Ascending aorta (tissue), 2 donors: Measurements from ENCODE around the gene AP3B1. TPM values are rescaled to one million over a fixed set of nuclear protein-coding genes. Genes with fewer than 3 reads are reported as not detected.

ENCODE experiments used
- DNase-seq, 2 donors: peaks; one replicate each; pipeline ENCODE4 v3.0.0-alpha.2; 2019; ENCODE audit warnings: low spot score in 2 of 2
- H3K27ac ChIP-seq, 2 donors: fragments of 200-600 bp; sonication (generic); one replicate each; pipeline ENCODE4 v1.5.1; 2016 to 2017; ENCODE audit warnings: mild to moderate bottlenecking in 1 of 2
- H3K27me3 ChIP-seq: fragments of 200-600 bp; sonication (generic); one replicate; pipeline ENCODE4 v1.5.1; 2017
- H3K36me3 ChIP-seq, 2 donors: fragments of 200-600 bp; sonication (generic); one replicate each; pipeline ENCODE4 v1.5.1; 2016
- H3K4me1 ChIP-seq, 2 donors: fragments of 200-600 bp; sonication (generic); one replicate each; pipeline ENCODE4 v1.5.1; 2016 to 2017; ENCODE audit warnings: mild to moderate bottlenecking in 1 of 2
- H3K4me3 ChIP-seq, 2 donors: fragments of 200-600 bp; sonication (generic); one replicate each; pipeline ENCODE4 v1.5.1; 2016 to 2017; ENCODE audit warnings: mild to moderate bottlenecking in 1 of 2
- H3K9me3 ChIP-seq, 2 donors: fragments of 200-600 bp; sonication (generic); one replicate each; pipeline ENCODE4 v1.5.1; 2016
- intact Hi-C: fragments of 100-400 bp; cut with DNase I; formaldehyde crosslinking; loops from one replicate; pipeline ENCODE4 v1.15.1; 2023
- total RNA-seq: library from RNA; depleted of rRNA; stranded (reverse); fragments of >200 nt; gene quantifications from one replicate; pipeline ENCODE4 v1.1.0, GENCODE V29; 2016
- TF ChIP-seq, protein P1 (sequence below), 3 experiments: fragments of 200-600 bp in 2 of 3; fragments of 450-650 bp in 1 of 3; sonication (generic) in 2 of 3; IDR thresholded peaks; one replicate each; pipeline ENCODE4 v1.5.1; 2016 to 2019; ENCODE audit warnings: antibody characterized with exemption in 3 of 3, mild to moderate bottlenecking in 1 of 3, moderate library complexity in 1 of 3

The AP3B1 gene
- total RNA-seq, 1 donor from 2014 or later = 37.3 TPM

DNA sequence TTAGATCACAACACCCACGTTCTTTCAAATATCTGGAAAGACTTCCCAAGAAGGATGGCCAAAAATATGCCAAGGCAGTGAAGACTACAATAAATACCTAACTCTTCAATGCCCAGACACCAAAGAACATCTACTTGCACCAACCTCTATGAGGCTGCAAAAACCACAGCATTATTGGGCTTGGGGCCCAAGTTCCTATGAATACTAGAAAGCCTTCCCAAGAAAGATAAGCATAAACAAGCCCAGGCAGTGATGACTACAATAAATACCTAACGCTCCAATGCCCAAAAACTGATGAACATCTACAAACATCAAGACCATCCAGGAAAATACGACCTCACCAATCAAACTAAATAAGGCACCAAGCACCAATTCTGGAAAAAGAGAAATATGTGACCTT lies 41.3 kb downstream of the AP3B1 start:
- DNase-seq = no peak
- H3K27ac ChIP-seq = no peak overlapping the region
- intact Hi-C loops = no loop called here
- H3K9me3 ChIP-seq = peaks cover 0 to 6% of the 10 kb centered on the region in 2 donors
- no peaks in the 10 kb centered on the region for H3K4me1 ChIP-seq
- H3K4me3 ChIP-seq = no peak overlapping the region
- no peaks in the 10 kb centered on the region for H3K27me3 ChIP-seq
- no peaks in the 10 kb centered on the region for H3K36me3 ChIP-seq
- TF ChIP-seq, protein P1, sequence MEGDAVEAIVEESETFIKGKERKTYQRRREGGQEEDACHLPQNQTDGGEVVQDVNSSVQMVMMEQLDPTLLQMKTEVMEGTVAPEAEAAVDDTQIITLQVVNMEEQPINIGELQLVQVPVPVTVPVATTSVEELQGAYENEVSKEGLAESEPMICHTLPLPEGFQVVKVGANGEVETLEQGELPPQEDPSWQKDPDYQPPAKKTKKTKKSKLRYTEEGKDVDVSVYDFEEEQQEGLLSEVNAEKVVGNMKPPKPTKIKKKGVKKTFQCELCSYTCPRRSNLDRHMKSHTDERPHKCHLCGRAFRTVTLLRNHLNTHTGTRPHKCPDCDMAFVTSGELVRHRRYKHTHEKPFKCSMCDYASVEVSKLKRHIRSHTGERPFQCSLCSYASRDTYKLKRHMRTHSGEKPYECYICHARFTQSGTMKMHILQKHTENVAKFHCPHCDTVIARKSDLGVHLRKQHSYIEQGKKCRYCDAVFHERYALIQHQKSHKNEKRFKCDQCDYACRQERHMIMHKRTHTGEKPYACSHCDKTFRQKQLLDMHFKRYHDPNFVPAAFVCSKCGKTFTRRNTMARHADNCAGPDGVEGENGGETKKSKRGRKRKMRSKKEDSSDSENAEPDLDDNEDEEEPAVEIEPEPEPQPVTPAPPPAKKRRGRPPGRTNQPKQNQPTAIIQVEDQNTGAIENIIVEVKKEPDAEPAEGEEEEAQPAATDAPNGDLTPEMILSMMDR (IDR thresholded peaks at IDR 0.05) = no peak

DNA sequence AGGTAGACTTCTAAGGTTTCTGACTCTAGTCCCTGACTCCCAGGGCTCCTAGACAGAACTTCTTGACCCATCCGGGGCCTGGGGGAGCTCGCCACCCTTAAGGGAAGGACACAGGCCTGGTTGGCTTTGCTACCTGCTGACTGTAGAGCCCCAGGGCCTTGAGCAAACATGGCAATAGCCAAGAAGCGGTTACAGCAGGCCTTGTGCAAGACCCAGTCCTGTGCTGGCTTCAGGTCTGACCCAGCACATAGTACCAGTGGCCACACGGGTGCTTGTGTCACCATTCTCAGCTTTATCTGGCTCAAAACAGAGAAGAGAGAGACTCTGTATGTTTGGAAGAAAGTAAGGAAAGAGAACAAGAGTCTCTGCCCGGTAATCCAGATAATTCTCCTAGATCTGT lies 41.8 kb downstream of the AP3B1 start:
- H3K27me3 ChIP-seq = no peaks in the 10 kb centered on the region
- no peaks in the 10 kb centered on the region for H3K36me3 ChIP-seq
- H3K4me3 ChIP-seq = no peak overlapping the region
- TF ChIP-seq, protein P1 (IDR thresholded peaks at IDR 0.05) = no peak
- peaks cover 0 to 4% of the 10 kb centered on the region in 2 donors for H3K9me3 ChIP-seq
- H3K4me1 ChIP-seq = no peaks in the 10 kb centered on the region
- intact Hi-C loops = no loop called here
- H3K27ac ChIP-seq = no peak overlapping the region
- no peak for DNase-seq

DNA sequence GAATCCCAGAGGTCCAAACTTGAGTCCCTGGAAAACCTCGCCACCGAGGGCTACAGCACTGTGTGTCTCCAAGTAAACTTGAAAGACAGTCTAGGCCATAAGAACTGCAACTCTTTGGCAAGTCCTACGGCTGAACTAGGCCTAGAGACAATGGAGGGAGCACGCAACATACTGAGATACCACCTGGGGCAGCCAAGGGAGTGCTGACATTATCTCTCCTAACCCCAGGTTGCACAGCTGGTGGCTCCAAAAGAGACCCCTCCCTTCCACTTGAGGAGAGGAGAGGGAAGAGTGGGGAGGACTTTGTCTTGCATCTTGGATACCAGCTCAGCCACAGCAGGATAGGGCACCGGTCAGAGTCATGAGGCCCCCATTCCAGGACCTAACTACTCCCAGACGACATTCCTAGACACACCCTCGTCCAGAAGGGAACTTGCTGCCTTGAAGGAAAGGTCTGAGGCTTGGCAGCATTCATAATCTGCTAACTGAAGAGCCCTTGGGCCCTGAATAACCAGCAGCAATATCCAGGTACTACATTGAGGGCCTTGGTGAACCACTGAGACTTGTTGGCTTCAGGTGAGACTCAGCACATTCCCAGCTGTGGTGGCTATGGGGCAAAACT lies 42.7 kb downstream of the AP3B1 start:
- Histone ChIP-seq H3K27me3 (no peaks in the 10 kb centered on the region), H3K36me3 (no peaks in the 10 kb centered on the region), H3K9me3 (no peaks in the 10 kb centered on the region), H3K4me1 (no peaks in the 10 kb centered on the region), H3K4me3 (no peak overlapping the region), H3K27ac (no peak overlapping the region)
- intact Hi-C loops = no loop called here
- TF ChIP-seq, protein P1 (IDR thresholded peaks at IDR 0.05) = no peak
- DNase-seq = no peak

DNA sequence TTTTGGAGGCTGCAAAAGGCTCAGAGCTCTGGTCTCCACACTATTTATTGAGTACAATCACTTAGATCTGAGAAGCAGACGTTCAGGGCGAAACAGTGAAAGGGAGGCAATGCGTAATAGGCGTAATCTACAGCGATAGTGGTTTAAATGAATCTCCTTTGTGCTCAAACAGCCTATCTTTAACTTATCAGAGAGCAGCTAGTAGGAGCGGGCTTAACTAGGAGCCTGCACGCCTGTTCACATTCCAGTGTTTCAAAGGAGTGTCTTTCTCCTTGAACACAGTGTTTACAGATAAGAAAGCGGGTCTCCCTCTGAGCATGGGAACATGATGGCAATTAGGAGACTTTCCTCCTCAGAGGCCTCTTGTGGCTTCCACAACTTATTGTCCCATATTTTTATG lies 49.4 kb downstream of the AP3B1 start:
- intact Hi-C loops = no loop called here
- no peak overlapping the region for H3K4me3 ChIP-seq
- DNase-seq = no peak
- TF ChIP-seq, protein P1 (IDR thresholded peaks at IDR 0.05) = no peak
- H3K27me3 ChIP-seq = no peaks in the 10 kb centered on the region
- no peaks in the 10 kb centered on the region for H3K4me1 ChIP-seq
- no peaks in the 10 kb centered on the region for H3K9me3 ChIP-seq
- H3K36me3 ChIP-seq = no peaks in the 10 kb centered on the region
- H3K27ac ChIP-seq = no peak overlapping the region

DNA sequence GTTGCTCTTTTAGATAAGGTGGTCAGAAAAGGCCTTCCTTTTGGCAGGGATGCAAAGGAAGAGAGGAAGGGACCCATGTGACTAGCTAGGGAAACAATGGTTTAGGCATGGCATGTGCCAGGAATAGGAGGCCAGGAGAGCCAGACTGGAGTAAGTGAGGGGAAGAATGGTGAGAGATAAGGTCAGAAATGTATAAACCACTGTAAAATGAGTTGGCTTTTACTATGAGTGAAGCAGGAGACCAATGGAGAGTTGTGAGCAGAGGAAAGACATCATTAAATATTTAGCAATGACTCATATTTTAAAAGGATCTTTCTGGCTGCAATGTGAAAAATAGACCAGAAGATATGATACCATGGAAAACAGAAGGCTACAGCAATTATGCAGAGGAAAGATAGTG lies 50.9 kb downstream of the AP3B1 start:
- H3K4me3 ChIP-seq = no peak overlapping the region
- no peaks in the 10 kb centered on the region for H3K27me3 ChIP-seq
- intact Hi-C loops = no loop called here
- no peaks in the 10 kb centered on the region for H3K4me1 ChIP-seq
- TF ChIP-seq, protein P1 (IDR thresholded peaks at IDR 0.05) = no peak
- no peaks in the 10 kb centered on the region for H3K36me3 ChIP-seq
- no peaks in the 10 kb centered on the region for H3K9me3 ChIP-seq
- no peak overlapping the region for H3K27ac ChIP-seq
- no peak for DNase-seq

DNA sequence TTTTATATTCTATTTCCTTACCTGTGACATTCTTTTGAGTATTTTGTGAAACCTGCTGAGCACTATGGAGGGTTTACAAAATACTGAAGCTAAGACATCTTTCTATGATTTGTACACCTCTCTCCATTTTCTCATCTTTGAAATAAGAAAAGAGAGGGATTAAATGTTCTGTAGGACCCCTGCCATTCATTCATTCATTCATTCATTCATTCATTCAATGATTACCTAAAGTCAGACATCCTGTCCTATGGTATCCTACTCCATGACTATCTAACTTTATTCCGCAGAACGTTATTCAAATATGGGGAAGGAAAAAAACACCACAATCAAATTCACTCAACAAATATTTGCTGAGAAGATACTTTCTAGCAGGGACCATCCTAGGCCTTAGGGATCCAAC lies 51.4 kb downstream of the AP3B1 start:
- no peaks in the 10 kb centered on the region for H3K9me3 ChIP-seq
- no peaks in the 10 kb centered on the region for H3K36me3 ChIP-seq
- H3K4me3 ChIP-seq = no peak overlapping the region
- H3K4me1 ChIP-seq = no peaks in the 10 kb centered on the region
- intact Hi-C loops = no loop called here
- TF ChIP-seq, protein P1 (IDR thresholded peaks at IDR 0.05) = no peak
- no peaks in the 10 kb centered on the region for H3K27me3 ChIP-seq
- no peak for DNase-seq
- H3K27ac ChIP-seq = no peak overlapping the region
